Prostate gland (tissue), 2 donors: ENCODE results near the gene BNIP5.

Experiments
- POLR2A ChIP-seq: fragments of 450-650 bp; IDR thresholded peaks from one replicate; pipeline ENCODE4 v1.6.1; 2016; ENCODE audit warnings: antibody characterized with exemption, mild to moderate bottlenecking
- POLR2AphosphoS5 ChIP-seq: sonication (generic); formaldehyde crosslinking; IDR thresholded peaks from one replicate; pipeline ENCODE4 v1.6.1; 2017; ENCODE audit warnings: antibody characterized with exemption
- TF ChIP-seq, protein P1 (sequence below), 4 experiments: fragments of 200-600 bp in 2 of 4; fragments of 450-650 bp in 2 of 4; sonication (generic) in 2 of 4; IDR thresholded peaks; 1 replicate in 3 of 4; 2 replicates in 1 of 4; pipeline ENCODE4 v1.5.1; 2016 to 2019; ENCODE audit warnings: antibody characterized with exemption in 4 of 4, mild to moderate bottlenecking in 2 of 4, moderate library complexity in 2 of 4

DNA sequence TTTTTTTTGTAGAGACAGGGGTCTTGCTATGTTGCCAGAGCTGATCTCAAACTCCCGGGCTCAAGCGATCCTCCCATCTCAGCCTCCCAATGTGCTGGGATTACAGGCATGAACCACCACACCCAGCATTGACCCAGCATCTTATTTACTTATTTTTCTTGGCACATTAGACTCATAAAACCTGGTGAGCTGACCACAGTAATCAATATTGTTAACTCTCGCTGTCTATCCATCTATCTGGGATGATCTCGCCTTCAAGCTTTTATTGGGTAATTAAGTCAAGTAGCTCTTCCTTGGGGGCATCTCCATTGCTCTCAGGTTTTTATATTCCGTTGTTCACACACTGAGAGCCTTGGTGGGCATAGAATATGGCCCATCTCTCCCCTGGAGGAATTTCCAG lies 49.8 kb downstream of the BNIP5 start:
- TF ChIP-seq, protein P1, sequence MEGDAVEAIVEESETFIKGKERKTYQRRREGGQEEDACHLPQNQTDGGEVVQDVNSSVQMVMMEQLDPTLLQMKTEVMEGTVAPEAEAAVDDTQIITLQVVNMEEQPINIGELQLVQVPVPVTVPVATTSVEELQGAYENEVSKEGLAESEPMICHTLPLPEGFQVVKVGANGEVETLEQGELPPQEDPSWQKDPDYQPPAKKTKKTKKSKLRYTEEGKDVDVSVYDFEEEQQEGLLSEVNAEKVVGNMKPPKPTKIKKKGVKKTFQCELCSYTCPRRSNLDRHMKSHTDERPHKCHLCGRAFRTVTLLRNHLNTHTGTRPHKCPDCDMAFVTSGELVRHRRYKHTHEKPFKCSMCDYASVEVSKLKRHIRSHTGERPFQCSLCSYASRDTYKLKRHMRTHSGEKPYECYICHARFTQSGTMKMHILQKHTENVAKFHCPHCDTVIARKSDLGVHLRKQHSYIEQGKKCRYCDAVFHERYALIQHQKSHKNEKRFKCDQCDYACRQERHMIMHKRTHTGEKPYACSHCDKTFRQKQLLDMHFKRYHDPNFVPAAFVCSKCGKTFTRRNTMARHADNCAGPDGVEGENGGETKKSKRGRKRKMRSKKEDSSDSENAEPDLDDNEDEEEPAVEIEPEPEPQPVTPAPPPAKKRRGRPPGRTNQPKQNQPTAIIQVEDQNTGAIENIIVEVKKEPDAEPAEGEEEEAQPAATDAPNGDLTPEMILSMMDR (IDR thresholded peaks at IDR 0.05), result no peak
- TF ChIP-seq POLR2A (no peak), POLR2AphosphoS5 (no peak)
